ENCODE results near the gene VHLL. TPM values are rescaled to one million over a fixed set of nuclear protein-coding genes. Genes with fewer than 3 reads are reported as not detected.
A peak's percentile ranks its signal among the peaks of the same experiment; 100 is the strongest.

VHLL gene
- total and polyA plus RNA-seq, 12 donors: not detected

GRCh38 chr1:156284757-156285156 lies 14.3 kb downstream of the VHLL start:
- ATAC-seq (no peak), DNase-seq (no peak)
- Histone ChIP-seq H3K4me3 (no peak overlapping the region), H3K27me3 (no peaks in the 10 kb centered on the region), H3K27ac (peak overlapping the region in 1 of 10 donors; percentile 36), H3K4me1 (peaks cover 0 to 46% (median 28%) of the 10 kb centered on the region in 9 donors), H3K9me3 (no peaks in the 10 kb centered on the region), H3K36me3 (peaks cover 0 to 32% (median 5%) of the 10 kb centered on the region in 9 donors)
- no peak for TF ChIP-seq CTCF (IDR thresholded peaks at IDR 0.05)
- intact Hi-C loops (cut with DNase I): no loop called here
- WGBS, 2 donors: 79 to 84% methylated on average over 4 of the region's 4 CpGs

GRCh38 chr1:156284112-156284511 lies 15.0 kb downstream of the VHLL start, which contains the start of gene TMEM79:
TSS of gene TMEM79 (plus strand) at chr1:156284325. CDS start at chr1:156285227, 902 bp downstream.
- peaks cover 0 to 32% (median 4%) of the 10 kb centered on the region in 9 donors for H3K36me3 ChIP-seq
- no peak for ATAC-seq
- H3K9me3 ChIP-seq: no peaks in the 10 kb centered on the region
- WGBS, 2 donors: 90 to 94% methylated on average over 7 of the region's 7 CpGs
- peak within 1 kb of the TSS in 9 of 10 donors; percentile 82 to 98 (median 92) for H3K27ac ChIP-seq
- TF ChIP-seq CTCF (IDR thresholded peaks at IDR 0.05): no peak
- H3K27me3 ChIP-seq: no peaks in the 10 kb centered on the region
- intact Hi-C loops (cut with DNase I): no loop called here
- H3K4me1 ChIP-seq: peaks cover 0 to 52% (median 28%) of the 10 kb centered on the region in 9 donors
- peak within 1 kb of the TSS; percentile 72 to 97 (median 88) for H3K4me3 ChIP-seq
- no peak for DNase-seq

GRCh38 chr1:156283521-156283920 lies 15.6 kb downstream of the VHLL start:
- Histone ChIP-seq H3K4me1 (peaks cover 0 to 56% (median 28%) of the 10 kb centered on the region in 9 donors), H3K9me3 (no peaks in the 10 kb centered on the region), H3K27ac (peak overlapping the region in 6 of 10 donors; percentile 85 to 98 (median 92)), H3K4me3 (peak overlapping the region; percentile 72 to 97 (median 88)), H3K36me3 (peaks cover 0 to 32% (median 2%) of the 10 kb centered on the region in 9 donors), H3K27me3 (no peaks in the 10 kb centered on the region)
- DNase-seq (no peak), ATAC-seq (no peak)
- 85 to 91% methylated on average over 1 of the region's 1 CpG for WGBS, 2 donors
- TF ChIP-seq CTCF (IDR thresholded peaks at IDR 0.05): no peak
- intact Hi-C loops (cut with DNase I): no loop called here

GRCh38 chr1:156282479-156283222 lies 16.5 kb downstream of the VHLL start, which contains the start of gene SMG5:
TSS of gene SMG5 (minus strand) at chr1:156282825. CDS start at chr1:156282680, 145 bp downstream.
- ATAC-seq: peak; percentile 89 to 96 (median 94)
- no peak for TF ChIP-seq CTCF (IDR thresholded peaks at IDR 0.05)
- Histone ChIP-seq H3K36me3 (peaks cover 0 to 35% (median 11%) of the 10 kb centered on the region in 9 donors), H3K9me3 (no peaks in the 10 kb centered on the region), H3K27me3 (no peaks in the 10 kb centered on the region), H3K4me1 (peaks cover 0 to 63% (median 28%) of the 10 kb centered on the region in 9 donors), H3K4me3 (peak within 1 kb of the TSS; percentile 72 to 97 (median 88)), H3K27ac (peak within 1 kb of the TSS; percentile 82 to 98 (median 92))
- peak; percentile 95 to 98 for DNase-seq
- intact Hi-C loops (cut with DNase I): no loop called here
- 0% methylated on average over 45 to 50 of the region's 50 CpGs for WGBS, 2 donors
